Coronary artery (tissue), 2 donors: ENCODE results near the gene PLA2G2F.

Source experiments
- DNase-seq: peaks from one replicate; pipeline ENCODE4 v3.0.0-alpha.2; 2017; ENCODE audit warnings: low spot score
- H3K27ac ChIP-seq, 2 donors: fragments of 200-600 bp; sonication (generic); one replicate each; pipeline ENCODE4 v1.5.1; 2016 to 2019
- H3K4me3 ChIP-seq: fragments of 200-600 bp; sonication (generic); 2 replicates; pipeline ENCODE4 v1.5.1; 2016; ENCODE audit warnings: mild to moderate bottlenecking, moderate library complexity
- CTCF ChIP-seq: fragments of 200-600 bp; sonication (generic); IDR thresholded peaks from one replicate; pipeline ENCODE4 v1.5.1; 2019; ENCODE audit warnings: antibody characterized with exemption

The PLA2G2F gene

GRCh38 chr1:20138961-20139550 is at the start of gene PLA2G2F:
TSS of gene PLA2G2F (plus strand) at chr1:20139323. CDS start at chr1:20139428, 105 bp downstream.
- no peak for DNase-seq
- Histone ChIP-seq H3K4me3 (no peak within 1 kb of the TSS), H3K27ac (no peak within 1 kb of the TSS)
- no peak for TF ChIP-seq CTCF

- Histone ChIP-seq H3K4me3 (no peak overlapping the region), H3K27ac (no peak overlapping the region)
- no peak for TF ChIP-seq CTCF
- DNase-seq = no peak
Measured at GRCh38 chr1:20089328-20090077, 49.6 kb upstream of the PLA2G2F start.

- Histone ChIP-seq H3K27ac (no peak overlapping the region), H3K4me3 (no peak overlapping the region)
- no peak for DNase-seq
- no peak for TF ChIP-seq CTCF
Measured at GRCh38 chr1:20090119-20090518, 49.0 kb upstream of the PLA2G2F start.

GRCh38 chr1:20090641-20091040 is 48.5 kb upstream of the PLA2G2F start:
- no peak for DNase-seq
- no peak for TF ChIP-seq CTCF
- Histone ChIP-seq H3K4me3 (no peak overlapping the region), H3K27ac (no peak overlapping the region)

GRCh38 chr1:20093303-20093702 is 45.8 kb upstream of the PLA2G2F start:
- H3K4me3 ChIP-seq = no peak overlapping the region
- TF ChIP-seq CTCF = no peak
- DNase-seq = no peak
- peak overlapping the region in 1 of 2 donors; percentile 40 for H3K27ac ChIP-seq

GRCh38 chr1:20093940-20094391 is 45.2 kb upstream of the PLA2G2F start:
- H3K4me3 ChIP-seq = no peak overlapping the region
- H3K27ac ChIP-seq = peak overlapping the region in 1 of 2 donors; percentile 40
- TF ChIP-seq CTCF = no peak
- no peak for DNase-seq
